Activated T-helper 1 cell treated with anti-CD3 and anti-CD28 coated beads, Interleukin-12 subunit alpha, Interleukin-12 subunit beta, Interleukin-2, Interleukin-4 antibody, amounts not matched to agents 30 ng/mL and 10 ng/mL and 1 ng/mL, durations not matched to agents 14 hours and 24 hours and 36 hours (primary cell): ENCODE results near the gene UVSSA. TPM values are rescaled to one million over a fixed set of nuclear protein-coding genes. Genes with fewer than 3 reads are reported as not detected.
"Not testable (repeated sequence)": the region's sequence is repeated elsewhere in the genome, so short reads cannot be mapped to it uniquely, and the experiment has no call there.

Experiments
- DNase-seq: peaks from one replicate; pipeline ENCODE4 v3.0.0; 2021; ENCODE audit warnings: low spot score
- H3K27ac Mint-ChIP-seq: one replicate; pipeline ENCODE4 v1.8.0; 2021; ENCODE audit warnings: mild to moderate bottlenecking, mixed read lengths
- H3K27me3 Mint-ChIP-seq: one replicate; pipeline ENCODE4 v1.8.0; 2022; ENCODE audit warnings: mild to moderate bottlenecking, moderate library complexity, mixed read lengths; ENCODE audit not compliant: insufficient read depth
- H3K36me3 Mint-ChIP-seq: one replicate; pipeline ENCODE4 v1.8.0; 2021; ENCODE audit warnings: low read depth, mixed read lengths
- H3K4me1 Mint-ChIP-seq: one replicate; pipeline ENCODE4 v1.8.0; 2021; ENCODE audit warnings: low read depth, mixed read lengths
- H3K4me3 Mint-ChIP-seq: one replicate; pipeline ENCODE4 v1.8.0; 2021; ENCODE audit warnings: mild to moderate bottlenecking, moderate library complexity, mixed read lengths
- H3K9me3 Mint-ChIP-seq: one replicate; pipeline ENCODE4 v1.8.0; 2021; ENCODE audit warnings: mixed read lengths
- intact Hi-C: fragments of 100-400 bp; cut with micrococcal nuclease; formaldehyde crosslinking; loops from one replicate; pipeline ENCODE4 v1.15.1; 2024
- total RNA-seq: library from RNA; stranded (reverse); gene quantifications from 2 replicates; pipeline ENCODE4 v1.2.3, GENCODE V29; 2022

Gene UVSSA
- total RNA-seq, 1 donor from 2014 or later = 25.8 TPM

- Mint-ChIP-seq H3K36me3 (peaks cover 15% of the 10 kb centered on the region), H3K27me3 (peaks cover 2% of the 10 kb centered on the region), H3K4me3 (no peak overlapping the region), H3K9me3 (peaks cover 13% of the 10 kb centered on the region), H3K27ac (no peak overlapping the region), H3K4me1 (no peaks in the 10 kb centered on the region)
- intact Hi-C loops = no loop called here
- DNase-seq = no peak
Observed at GRCh38 chr4:1384675-1385372, 37.8 kb downstream of the UVSSA start.

- no peak overlapping the region for H3K4me3 Mint-ChIP-seq
- intact Hi-C loops = no loop called here
- no peak for DNase-seq
- H3K9me3 Mint-ChIP-seq = peaks cover 16% of the 10 kb centered on the region
- no peak overlapping the region for H3K27ac Mint-ChIP-seq
- peaks cover 15% of the 10 kb centered on the region for H3K36me3 Mint-ChIP-seq
- H3K4me1 Mint-ChIP-seq = no peaks in the 10 kb centered on the region
- peaks cover 3% of the 10 kb centered on the region for H3K27me3 Mint-ChIP-seq
Observed at GRCh38 chr4:1385373-1386340, 38.6 kb downstream of the UVSSA start.

- H3K27ac Mint-ChIP-seq, H3K27me3 Mint-ChIP-seq, intact Hi-C loops, H3K4me1 Mint-ChIP-seq, DNase-seq, H3K4me3 Mint-ChIP-seq: not testable (repeated sequence)
- H3K36me3 Mint-ChIP-seq = peaks cover 15% of the 10 kb centered on the region
- H3K9me3 Mint-ChIP-seq = peaks cover 15% of the 10 kb centered on the region
Observed at GRCh38 chr4:1393363-1393762, 46.4 kb downstream of the UVSSA start.

DNA sequence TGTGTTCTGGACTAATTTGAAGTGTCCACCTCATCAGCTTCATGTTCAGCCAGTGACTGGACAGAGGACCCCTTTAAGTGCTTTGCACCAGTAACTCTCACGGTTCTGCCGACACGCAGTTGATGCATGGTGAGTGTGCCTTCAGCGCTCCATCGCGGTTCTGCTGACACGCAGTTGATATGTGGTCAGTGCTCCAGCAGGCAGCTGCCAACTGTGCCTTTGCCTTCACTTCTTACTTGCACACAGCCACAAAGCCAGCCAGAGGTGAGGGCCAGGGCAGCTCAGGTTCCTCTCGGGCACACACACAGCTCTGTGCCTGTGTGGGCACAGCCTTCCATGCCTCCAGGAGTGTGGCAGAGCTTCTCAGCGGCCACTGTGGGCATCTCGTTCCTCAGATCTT, 46.9 kb downstream of the UVSSA start:
- no peak for DNase-seq
- Mint-ChIP-seq H3K27ac (no peak overlapping the region), H3K4me1 (no peaks in the 10 kb centered on the region), H3K36me3 (peaks cover 11% of the 10 kb centered on the region), H3K27me3 (peaks cover 3% of the 10 kb centered on the region), H3K9me3 (peaks cover 15% of the 10 kb centered on the region), H3K4me3 (no peak overlapping the region)
- intact Hi-C loops = no loop called here

GRCh38 chr4:1394554-1395388, 47.8 kb downstream of the UVSSA start:
- H3K4me3 Mint-ChIP-seq, DNase-seq, H3K27ac Mint-ChIP-seq, H3K36me3 Mint-ChIP-seq, intact Hi-C loops, H3K4me1 Mint-ChIP-seq, H3K27me3 Mint-ChIP-seq: not testable (repeated sequence)
- peaks cover 16% of the 10 kb centered on the region for H3K9me3 Mint-ChIP-seq

DNA sequence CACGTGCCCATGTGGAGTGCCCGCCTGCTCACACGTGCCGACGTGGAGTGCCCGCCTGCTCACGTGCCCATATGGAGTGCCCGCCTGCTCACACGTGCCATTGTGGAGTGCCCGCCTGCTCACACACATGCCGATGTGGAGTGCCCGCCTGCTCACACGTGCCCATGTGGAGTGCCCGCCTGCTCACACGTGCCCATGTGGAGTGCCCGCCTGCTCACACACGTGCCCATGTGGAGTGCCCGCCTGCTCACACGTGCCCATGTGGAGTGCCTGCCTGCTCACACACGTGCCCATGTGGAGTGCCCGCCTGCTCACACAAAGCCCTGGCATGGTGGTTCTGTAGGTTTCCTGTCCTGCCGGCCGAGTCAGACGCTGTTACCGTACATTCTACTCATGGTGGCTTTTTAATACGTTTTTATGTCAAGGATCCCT, 48.4 kb downstream of the UVSSA start:
- H3K36me3 Mint-ChIP-seq, H3K4me1 Mint-ChIP-seq, DNase-seq, H3K27ac Mint-ChIP-seq, H3K27me3 Mint-ChIP-seq, intact Hi-C loops, H3K4me3 Mint-ChIP-seq: not testable (repeated sequence)
- peaks cover 12% of the 10 kb centered on the region for H3K9me3 Mint-ChIP-seq

DNA sequence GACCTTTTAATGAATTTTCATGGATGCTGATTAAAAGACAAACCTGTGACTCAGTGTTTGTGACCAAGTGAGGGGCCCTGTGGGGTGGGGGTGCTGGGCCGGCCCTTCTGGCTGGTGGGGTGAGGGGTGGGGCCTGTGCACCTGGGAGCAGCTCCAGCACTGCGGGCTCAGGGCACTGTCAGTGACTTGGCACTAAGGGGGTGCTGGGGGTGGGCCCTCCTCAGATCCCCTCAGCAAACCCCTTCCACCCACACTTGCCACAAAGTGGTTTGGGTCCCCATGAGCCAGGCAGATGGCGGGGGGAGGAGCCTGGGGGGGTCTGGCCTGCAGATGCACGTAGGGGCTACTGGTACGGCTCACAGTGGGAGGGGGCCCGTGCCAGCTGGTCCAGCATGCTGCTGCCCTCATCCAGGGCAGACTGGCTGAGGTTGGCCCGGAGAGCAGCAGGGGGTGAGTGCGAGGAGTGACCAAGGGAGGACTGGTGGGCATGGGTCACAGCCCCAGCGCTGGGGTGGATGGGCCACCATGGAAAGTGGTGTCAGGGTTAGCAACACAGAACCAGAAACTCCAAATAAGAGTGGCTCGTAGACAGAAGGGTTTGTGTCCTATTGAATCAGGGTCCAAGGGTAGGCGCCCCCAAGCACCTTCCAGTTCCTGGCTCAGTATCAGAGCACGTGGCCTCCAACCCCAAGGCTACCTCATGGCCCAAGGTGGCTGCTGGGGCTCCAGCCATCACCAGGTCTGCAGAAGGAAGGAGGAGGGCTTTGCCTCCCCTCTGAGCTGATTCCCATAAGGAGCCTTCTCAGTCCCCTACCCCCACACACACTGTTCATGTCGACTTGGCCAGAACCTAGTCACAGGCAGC, 49.2 kb downstream of the UVSSA start:
- Mint-ChIP-seq H3K9me3 (peaks cover 12% of the 10 kb centered on the region), H3K4me3 (no peak overlapping the region), H3K27me3 (peaks cover 2% of the 10 kb centered on the region), H3K36me3 (peaks cover 8% of the 10 kb centered on the region), H3K27ac (no peak overlapping the region), H3K4me1 (no peaks in the 10 kb centered on the region)
- DNase-seq = no peak
- intact Hi-C loops = no loop called here

- H3K4me3 Mint-ChIP-seq = no peak overlapping the region
- H3K36me3 Mint-ChIP-seq = peaks cover 8% of the 10 kb centered on the region
- H3K9me3 Mint-ChIP-seq = peaks cover 12% of the 10 kb centered on the region
- intact Hi-C loops = no loop called here
- H3K27me3 Mint-ChIP-seq = peaks cover 5% of the 10 kb centered on the region
- H3K4me1 Mint-ChIP-seq = no peaks in the 10 kb centered on the region
- H3K27ac Mint-ChIP-seq = no peak overlapping the region
- DNase-seq = no peak
Observed at GRCh38 chr4:1396806-1397455, 49.9 kb downstream of the UVSSA start.

DNA sequence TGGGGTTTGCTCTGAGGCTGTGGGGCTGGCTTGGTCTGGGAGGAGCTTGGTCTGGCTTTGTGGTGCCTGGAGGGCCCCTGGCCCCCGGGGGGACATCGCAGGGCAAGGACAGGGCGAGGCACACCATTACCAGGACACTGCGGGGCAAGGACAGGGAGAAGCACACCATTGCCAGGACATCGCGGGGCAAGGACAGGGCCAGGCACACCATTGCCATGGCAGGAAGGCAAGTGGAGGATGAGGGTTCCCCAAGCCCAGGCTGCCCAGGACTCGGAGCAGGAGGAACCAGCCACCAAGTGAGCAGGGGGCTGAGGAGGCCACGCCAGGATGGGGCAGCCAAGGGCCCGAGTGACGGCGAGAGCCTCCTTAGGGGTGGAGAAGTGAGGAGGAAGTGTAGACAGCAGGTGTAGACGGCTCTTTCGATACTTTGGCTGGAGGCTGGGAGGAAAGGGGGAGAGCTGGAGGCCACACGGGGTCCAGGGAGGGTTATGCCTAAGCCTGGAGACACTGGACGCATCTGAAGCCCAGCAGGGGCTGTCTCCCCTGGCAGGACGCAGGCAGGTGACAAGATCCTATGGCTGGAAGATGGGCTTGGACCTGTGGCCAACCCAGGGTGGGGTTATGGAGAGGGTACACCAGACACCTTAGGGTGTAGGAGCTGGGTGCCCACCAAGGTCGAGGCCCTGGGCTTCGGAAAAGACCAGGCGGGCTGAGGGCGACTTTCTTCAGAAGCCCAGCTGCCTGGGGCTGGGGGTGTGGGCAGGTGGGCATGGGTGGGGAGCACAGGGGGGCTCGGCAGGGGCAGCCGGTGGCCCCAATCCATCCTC, 51.9 kb downstream of the UVSSA start:
- Mint-ChIP-seq H3K4me3 (no peak overlapping the region), H3K36me3 (peaks cover 4% of the 10 kb centered on the region), H3K27me3 (peaks cover 9% of the 10 kb centered on the region), H3K4me1 (no peaks in the 10 kb centered on the region), H3K27ac (no peak overlapping the region), H3K9me3 (peaks cover 12% of the 10 kb centered on the region)
- no peak for DNase-seq
- intact Hi-C loops = no loop called here

DNA sequence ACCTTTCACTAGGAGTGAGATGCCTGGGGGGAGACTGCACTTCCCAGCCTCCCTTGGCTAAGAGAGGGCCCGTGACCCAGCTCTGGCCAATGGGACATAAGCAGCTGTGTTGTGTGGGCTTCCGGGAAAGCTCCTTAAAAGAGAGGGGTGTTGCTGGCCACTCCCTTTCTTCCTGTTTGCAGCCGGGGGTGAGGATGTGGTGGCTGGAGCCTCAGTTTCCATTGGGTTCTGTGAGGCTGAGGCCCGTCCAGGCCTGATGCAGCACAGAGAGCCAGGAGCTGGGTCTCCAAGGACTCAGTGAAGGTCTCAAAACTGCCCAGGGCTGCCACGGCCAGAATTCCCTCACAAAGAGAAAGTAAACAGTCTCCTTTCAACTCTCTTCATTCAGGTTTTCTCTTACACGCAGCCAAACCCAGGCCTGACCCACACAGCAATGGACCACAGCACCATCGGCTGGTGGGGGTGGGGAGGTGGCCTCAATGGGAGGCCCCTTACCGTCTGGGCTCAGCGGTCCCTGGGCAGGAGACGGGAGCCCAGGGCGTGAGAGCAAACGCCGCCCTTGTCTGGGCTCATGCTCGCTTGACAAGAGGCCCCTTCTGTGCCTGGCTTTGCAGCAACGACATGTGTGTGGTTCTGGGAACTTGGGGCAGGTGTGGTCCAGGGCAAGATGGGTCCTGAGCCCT, 52.6 kb downstream of the UVSSA start:
- no peak for DNase-seq
- intact Hi-C loops = no loop called here
- no peak overlapping the region for H3K4me3 Mint-ChIP-seq
- no peaks in the 10 kb centered on the region for H3K4me1 Mint-ChIP-seq
- peaks cover 4% of the 10 kb centered on the region for H3K36me3 Mint-ChIP-seq
- H3K27me3 Mint-ChIP-seq = peaks cover 12% of the 10 kb centered on the region
- peaks cover 12% of the 10 kb centered on the region for H3K9me3 Mint-ChIP-seq
- no peak overlapping the region for H3K27ac Mint-ChIP-seq
